Adrenal gland (tissue), 12 donors: Measurements from ENCODE around the gene KCNN3. TPM values are rescaled to one million over a fixed set of nuclear protein-coding genes. Genes with fewer than 3 reads are reported as not detected.

Experiments
- DNase-seq, 7 donors: peaks; one replicate each; pipeline ENCODE4 v3.0.0-alpha.2; 2019 to 2020
- H3K27ac ChIP-seq, 5 donors: fragments of 200-600 bp; sonication (generic) in 4 of 5; 1 replicate in 3 of 5; 2 replicates in 2 of 5; pipeline versions ENCODE4 v1.5.1 to v1.8.0; 2016 to 2020; ENCODE audit warnings: mild to moderate bottlenecking in 1 of 5
- H3K27me3 ChIP-seq: fragments of 200-600 bp; 2 replicates; pipeline ENCODE4 v1.8.0; 2021
- H3K36me3 ChIP-seq, 2 donors: fragments of 200-600 bp; replicated peaks in 1 of 2; 1 replicate in 1 of 2; 2 replicates in 1 of 2; pipeline versions ENCODE4 v1.5.1 to v1.8.0; 2018 to 2022
- H3K4me1 ChIP-seq, 2 donors: fragments of 200-600 bp; replicated peaks in 1 of 2; 1 replicate in 1 of 2; 2 replicates in 1 of 2; pipeline versions ENCODE4 v1.5.1 to v1.8.0; 2018 to 2021
- H3K4me3 ChIP-seq, 4 donors: fragments of 200-600 bp; sonication (generic) in 3 of 4; one replicate each; pipeline ENCODE4 v1.5.1; 2016 to 2018
- H3K9me3 ChIP-seq, 3 donors: fragments of 200-600 bp; sonication (generic) in 1 of 3; replicated peaks in 1 of 3; 1 replicate in 2 of 3; 2 replicates in 1 of 3; pipeline versions ENCODE4 v1.5.1 to v1.8.0; 2016 to 2021
- CTCF ChIP-seq, 6 experiments: fragments of 450-650 bp in 4 of 6; fragments of 200-600 bp in 2 of 6; sonication (generic) in 1 of 6; IDR thresholded peaks; 1 replicate in 5 of 6; 2 replicates in 1 of 6; pipeline versions ENCODE4 v1.5.1 to v1.8.0; 2016 to 2021; ENCODE audit warnings: antibody characterized with exemption in 6 of 6, mild to moderate bottlenecking in 2 of 6, moderate library complexity in 1 of 6
- POLR2A ChIP-seq, 2 donors: fragments of 450-650 bp; IDR thresholded peaks; one replicate each; pipeline ENCODE4 v1.6.1; 2017; ENCODE audit warnings: antibody characterized with exemption in 2 of 2, mild to moderate bottlenecking in 2 of 2, moderate library complexity in 1 of 2
- whole genome bisulfite sequencing, 4 donors: extraction: QIAGEN DNeasy Blood & Tissue Kit in 2 of 4; methylation state at CpG; one replicate each; pipeline versions ENCODE4 v1.1.5 to v1.1.7; 2013 to 2017; 5-methylcytosine and 5-hydroxymethylcytosine counted together
- intact Hi-C, 2 donors: fragments of 100-400 bp; cut with DNase I; formaldehyde crosslinking; loops; one replicate each; pipeline versions ENCODE4 v1.14.1 to v1.15.0; 2022 to 2023
- polyA plus RNA-seq, 3 donors: library from polyadenylated mRNA; stranded (reverse); fragments of 200-250 nt in 2 of 3; fragments of 350-450 nt in 1 of 3; fragmentation: Illumina TruSeq in 1 of 3; extraction: RNeasy Lipid Tissue Mini Kit (QIAGEN cat#74804) in 1 of 3; gene quantifications; one replicate each; pipeline ENCODE4 v1.2.3, GENCODE V29; 2013 to 2014
- total RNA-seq, 9 donors: library from RNA; depleted of rRNA in 4 of 9; stranded (reverse); fragments of >200 nt in 4 of 9; fragments of 120-200 nt in 1 of 9; fragmentation: NEBNext Ultra II Directional in 1 of 9; extraction: Animal tissue kit (Norgen Biotek cat#: 25700) in 1 of 9; gene quantifications; one replicate each; pipeline versions ENCODE4 v1.1.0 to v1.2.4, GENCODE V29; 2013 to 2023
- donor health status: healthy with polysubstance abuse.
- donor health status: Bipolar disorder and iron deficiency.
- donor health status: DM: yes; HTN: yes; CAD: no.
- donor health status: DM: no; HTN: no; CAD: no.
- donor health status: DM: no; HTN: no; CAD: no.
- donor health status: DM: yes; HTN: yes; CAD: no.

The KCNN3 gene
- total and polyA plus RNA-seq, 12 donors: 0.17 to 2.3 (median 0.97) TPM

GRCh38 chr1:154856049-154856448 is 14.0 kb downstream of the KCNN3 start:
- Histone ChIP-seq H3K4me1 (no peaks in the 10 kb centered on the region), H3K4me3 (no peak overlapping the region), H3K36me3 (no peaks in the 10 kb centered on the region), H3K9me3 (no peaks in the 10 kb centered on the region), H3K27me3 (no peaks in the 10 kb centered on the region), H3K27ac (no peak overlapping the region)
- DNase-seq: peak in 1 of 7 donors; percentile 69
- 60 to 77% (median 75%) methylated on average over 10 of the region's 10 CpGs for WGBS, 4 donors
- TF ChIP-seq CTCF (IDR thresholded peaks at IDR 0.05): no peak
- TF ChIP-seq POLR2A (IDR thresholded peaks at IDR 0.05): no peak
- intact Hi-C loops: no loop called here

GRCh38 chr1:154855186-154855851 is 14.8 kb downstream of the KCNN3 start:
- WGBS, 4 donors: 68 to 77% (median 72%) methylated on average over 6 of the region's 6 CpGs
- TF ChIP-seq CTCF (IDR thresholded peaks at IDR 0.05): no peak
- no peak for TF ChIP-seq POLR2A (IDR thresholded peaks at IDR 0.05)
- Histone ChIP-seq H3K36me3 (no peaks in the 10 kb centered on the region), H3K4me1 (no peaks in the 10 kb centered on the region), H3K27me3 (no peaks in the 10 kb centered on the region), H3K27ac (no peak overlapping the region), H3K9me3 (no peaks in the 10 kb centered on the region), H3K4me3 (no peak overlapping the region)
- no peak for DNase-seq
- intact Hi-C loops: no loop called here

GRCh38 chr1:154852845-154853244 is 17.2 kb downstream of the KCNN3 start:
- Histone ChIP-seq H3K4me3 (no peak overlapping the region), H3K27me3 (no peaks in the 10 kb centered on the region), H3K4me1 (no peaks in the 10 kb centered on the region), H3K27ac (no peak overlapping the region), H3K9me3 (no peaks in the 10 kb centered on the region), H3K36me3 (no peaks in the 10 kb centered on the region)
- TF ChIP-seq POLR2A (IDR thresholded peaks at IDR 0.05) (no peak), CTCF (IDR thresholded peaks at IDR 0.05) (no peak)
- DNase-seq: no peak
- intact Hi-C loops: no loop called here
- WGBS, 4 donors: 88 to 95% (median 93%) methylated on average over 3 of the region's 3 CpGs

- no peaks in the 10 kb centered on the region for H3K4me1 ChIP-seq
- no peak for DNase-seq
- intact Hi-C loops: no loop called here
- no peaks in the 10 kb centered on the region for H3K9me3 ChIP-seq
- no peaks in the 10 kb centered on the region for H3K36me3 ChIP-seq
- WGBS, 4 donors: 84 to 91% (median 88%) methylated on average over 9 of the region's 9 CpGs
- no peak for TF ChIP-seq POLR2A (IDR thresholded peaks at IDR 0.05)
- no peak overlapping the region for H3K27ac ChIP-seq
- no peak overlapping the region for H3K4me3 ChIP-seq
- no peaks in the 10 kb centered on the region for H3K27me3 ChIP-seq
Measured at GRCh38 chr1:154851392-154852177, 18.5 kb downstream of the KCNN3 start.
